Uterus (tissue), 2 donors: ENCODE measurements around the gene DDX31.
"Not testable (repeated sequence)": the region's sequence is repeated elsewhere in the genome, so short reads cannot be mapped to it uniquely, and the experiment has no call there.

Experiments
- CTCF ChIP-seq, 4 experiments: fragments of 200-600 bp in 2 of 4; fragments of 450-650 bp in 2 of 4; sonication (generic) in 2 of 4; IDR thresholded peaks; one replicate each; pipeline ENCODE4 v1.5.1; 2016 to 2019; ENCODE audit warnings: antibody characterized with exemption in 4 of 4, mild to moderate bottlenecking in 2 of 4, moderate library complexity in 1 of 4
- POLR2A ChIP-seq, 2 donors: fragments of 450-650 bp; IDR thresholded peaks; one replicate each; pipeline ENCODE4 v1.6.1; 2016; ENCODE audit warnings: antibody characterized with exemption in 2 of 2, mild to moderate bottlenecking in 1 of 2, moderate library complexity in 1 of 2

- not testable (repeated sequence) for TF ChIP-seq CTCF, POLR2A (IDR thresholded peaks at IDR 0.05)
Measured at GRCh38 chr9:132718381-132718928, 48.7 kb upstream of the DDX31 start.
